Activated CD8-positive, alpha-beta memory T cell treated with anti-CD3 and anti-CD28 coated beads for 4 hours (primary cell): ENCODE data around the gene OR4C45.
"Not testable (repeated sequence)": the region's sequence is repeated elsewhere in the genome, so short reads cannot be mapped to it uniquely, and the experiment has no call there.

ENCODE experiments used
- DNase-seq, 2 donors: peaks; one replicate each; pipeline ENCODE4 v3.0.0-alpha.2; 2020; ENCODE audit warnings: low read depth in 2 of 2

Gene OR4C45

GRCh38 chr11:50032574-50032973, at the start of gene OR4C45:
Gene OR4C45, plus strand, starts transcription at chr11:50032874.
- DNase-seq: no peak

- DNase-seq: no peak
Observed at GRCh38 chr11:49995565-49995964, 37.1 kb upstream of the OR4C45 start.

GRCh38 chr11:50030193-50030592, 2.5 kb upstream of the OR4C45 start:
- no peak for DNase-seq

- not testable (repeated sequence) for DNase-seq
Observed at GRCh38 chr11:50036239-50036638, 3.6 kb downstream of the OR4C45 start.

- DNase-seq: no peak
Observed at GRCh38 chr11:50037251-50037650, 4.6 kb downstream of the OR4C45 start.

- DNase-seq: no peak
Observed at GRCh38 chr11:50044647-50045046, 12.0 kb downstream of the OR4C45 start.

- not testable (repeated sequence) for DNase-seq
Observed at GRCh38 chr11:50063056-50063455, 30.4 kb downstream of the OR4C45 start.

- DNase-seq: no peak
Observed at GRCh38 chr11:50070389-50070788, 37.7 kb downstream of the OR4C45 start.

GRCh38 chr11:50071584-50072225, 39.0 kb downstream of the OR4C45 start:
- DNase-seq: no peak

GRCh38 chr11:50072226-50073112, 39.8 kb downstream of the OR4C45 start:
- DNase-seq: no peak

- no peak for DNase-seq
Observed at GRCh38 chr11:50073113-50074105, 40.7 kb downstream of the OR4C45 start.

- no peak for DNase-seq
Observed at GRCh38 chr11:50074161-50074560, 41.5 kb downstream of the OR4C45 start.

GRCh38 chr11:50075856-50076255, 43.2 kb downstream of the OR4C45 start:
- DNase-seq: no peak

GRCh38 chr11:50077526-50077925, 44.9 kb downstream of the OR4C45 start:
- no peak for DNase-seq

GRCh38 chr11:50078001-50078400, 45.3 kb downstream of the OR4C45 start:
- no peak for DNase-seq

GRCh38 chr11:50078946-50079345, 46.3 kb downstream of the OR4C45 start:
- DNase-seq: not testable (repeated sequence)

- DNase-seq: no peak
Observed at GRCh38 chr11:50080256-50080655, 47.6 kb downstream of the OR4C45 start.
